HL-60 (cell line): Measurements from ENCODE around the gene OPN1MW2.
"Not testable (repeated sequence)": the region's sequence is repeated elsewhere in the genome, so short reads cannot be mapped to it uniquely, and the experiment has no call there.

Source experiments
- POLR2AphosphoS5 ChIP-seq: IDR thresholded peaks from 2 replicates; pipeline ENCODE4 v1.6.1; 2012; ENCODE audit warnings: low read depth
- TF ChIP-seq, protein P1 (sequence below): IDR thresholded peaks from one replicate; pipeline ENCODE4 v1.5.1; 2011; ENCODE audit warnings: low read length, control low read depth, inconsistent platforms; ENCODE audit not compliant: insufficient read depth

- TF ChIP-seq, protein P1, sequence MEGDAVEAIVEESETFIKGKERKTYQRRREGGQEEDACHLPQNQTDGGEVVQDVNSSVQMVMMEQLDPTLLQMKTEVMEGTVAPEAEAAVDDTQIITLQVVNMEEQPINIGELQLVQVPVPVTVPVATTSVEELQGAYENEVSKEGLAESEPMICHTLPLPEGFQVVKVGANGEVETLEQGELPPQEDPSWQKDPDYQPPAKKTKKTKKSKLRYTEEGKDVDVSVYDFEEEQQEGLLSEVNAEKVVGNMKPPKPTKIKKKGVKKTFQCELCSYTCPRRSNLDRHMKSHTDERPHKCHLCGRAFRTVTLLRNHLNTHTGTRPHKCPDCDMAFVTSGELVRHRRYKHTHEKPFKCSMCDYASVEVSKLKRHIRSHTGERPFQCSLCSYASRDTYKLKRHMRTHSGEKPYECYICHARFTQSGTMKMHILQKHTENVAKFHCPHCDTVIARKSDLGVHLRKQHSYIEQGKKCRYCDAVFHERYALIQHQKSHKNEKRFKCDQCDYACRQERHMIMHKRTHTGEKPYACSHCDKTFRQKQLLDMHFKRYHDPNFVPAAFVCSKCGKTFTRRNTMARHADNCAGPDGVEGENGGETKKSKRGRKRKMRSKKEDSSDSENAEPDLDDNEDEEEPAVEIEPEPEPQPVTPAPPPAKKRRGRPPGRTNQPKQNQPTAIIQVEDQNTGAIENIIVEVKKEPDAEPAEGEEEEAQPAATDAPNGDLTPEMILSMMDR = not testable (repeated sequence)
- TF ChIP-seq POLR2AphosphoS5 = not testable (repeated sequence)
Observed at GRCh38 chrX:154219456-154219855, at the start of gene OPN1MW2.
